ENCODE results near the gene GPRIN2.

GPRIN2 gene

DNA sequence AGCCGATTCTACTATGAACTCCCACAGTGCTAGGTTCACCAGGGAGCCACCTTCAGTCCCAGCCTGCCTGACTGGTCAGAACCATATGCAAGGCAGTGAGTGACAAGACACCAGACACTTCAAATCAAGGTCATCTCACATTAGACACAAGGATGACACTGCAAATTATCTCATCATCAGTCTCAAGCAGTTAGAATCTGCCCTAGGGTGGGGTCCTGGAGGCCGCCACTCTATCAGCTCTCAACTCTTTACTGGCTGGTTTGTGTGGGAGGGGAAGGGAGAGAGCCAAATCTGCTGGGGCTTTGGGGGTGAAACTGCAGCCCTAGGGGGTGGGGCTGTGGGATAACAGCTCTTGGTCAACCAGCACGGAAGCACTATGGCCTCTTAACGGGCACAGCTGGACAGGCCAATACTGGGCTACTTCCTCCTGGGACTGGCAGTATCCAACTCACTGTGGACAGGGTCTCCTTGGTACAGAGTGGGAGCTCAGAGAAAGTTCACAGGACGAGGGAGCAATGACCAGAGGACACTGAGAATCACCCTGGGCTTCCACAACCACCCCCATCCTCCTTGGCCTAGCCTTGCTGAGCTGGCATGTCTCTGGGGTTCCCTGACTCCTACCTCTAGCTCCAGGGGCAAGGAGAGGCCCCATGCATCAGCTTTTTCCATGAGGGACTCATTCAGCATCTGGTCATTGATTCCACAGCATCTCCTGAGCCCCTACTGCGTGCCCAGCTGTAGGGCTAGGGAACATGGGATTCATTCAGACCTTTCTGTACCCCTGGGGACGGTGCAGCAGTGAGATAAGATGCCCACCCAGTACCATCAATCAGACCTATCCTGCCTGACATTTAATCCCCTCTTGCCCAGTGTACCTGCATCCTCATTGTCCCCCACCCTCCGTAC is 5.4 kb downstream of the GPRIN2 start:
- FAIRE-seq = no peak

DNA sequence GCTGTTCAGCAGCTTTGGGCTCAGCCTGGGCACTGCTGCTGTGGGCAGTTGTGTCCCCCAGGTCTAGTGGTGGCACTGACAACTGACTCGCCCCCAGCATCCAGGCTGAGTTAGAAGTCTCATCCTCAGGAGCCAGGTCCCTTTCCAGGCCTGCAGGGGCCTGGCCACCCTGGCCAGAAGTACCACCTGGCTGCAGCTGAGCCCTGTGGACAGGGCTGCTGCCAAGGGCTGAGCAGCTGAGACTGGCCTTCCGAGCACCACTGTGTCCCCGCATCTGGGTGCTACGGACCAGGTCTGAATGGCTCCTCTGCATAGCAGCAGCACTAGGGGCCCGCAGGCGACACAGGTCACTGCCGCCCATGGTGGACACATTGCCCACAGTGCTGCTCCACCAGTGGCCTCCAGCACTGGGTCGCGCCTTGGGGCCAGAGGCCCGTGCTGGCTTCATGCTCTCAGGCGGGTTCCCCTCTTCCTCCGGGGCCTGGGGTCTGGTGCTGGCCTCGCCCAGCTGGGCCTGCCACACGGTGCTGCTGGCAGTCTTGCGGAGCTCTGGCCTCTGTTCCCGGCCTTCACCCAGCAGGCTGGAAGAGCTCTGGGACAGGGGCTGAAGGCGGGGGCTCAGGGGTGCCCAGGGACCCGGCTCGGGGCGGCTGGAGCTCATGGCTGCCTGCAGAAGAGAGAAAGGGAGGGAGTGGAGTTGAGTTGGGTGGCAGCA is 6.2 kb downstream of the GPRIN2 start:
- DNase-seq (ENCODE audit: extremely low spot score, insufficient read length, low read depth) (no peak), FAIRE-seq (no peak)

More for the DNA sequence above, 5.4 kb downstream of the GPRIN2 start:
- DNase-seq (ENCODE audit: extremely low spot score, insufficient read length, low read depth) = no peak

- FAIRE-seq = no peak
- DNase-seq (ENCODE audit: extremely low spot score, insufficient read length, low read depth) = no peak
Observed at GRCh38 chr10:46549171-46550075, 7.0 kb downstream of the GPRIN2 start.

GRCh38 chr10:46548498-46549090 is 7.9 kb downstream of the GPRIN2 start:
- DNase-seq (ENCODE audit: extremely low spot score, insufficient read length, low read depth) (no peak), FAIRE-seq (no peak)

DNA sequence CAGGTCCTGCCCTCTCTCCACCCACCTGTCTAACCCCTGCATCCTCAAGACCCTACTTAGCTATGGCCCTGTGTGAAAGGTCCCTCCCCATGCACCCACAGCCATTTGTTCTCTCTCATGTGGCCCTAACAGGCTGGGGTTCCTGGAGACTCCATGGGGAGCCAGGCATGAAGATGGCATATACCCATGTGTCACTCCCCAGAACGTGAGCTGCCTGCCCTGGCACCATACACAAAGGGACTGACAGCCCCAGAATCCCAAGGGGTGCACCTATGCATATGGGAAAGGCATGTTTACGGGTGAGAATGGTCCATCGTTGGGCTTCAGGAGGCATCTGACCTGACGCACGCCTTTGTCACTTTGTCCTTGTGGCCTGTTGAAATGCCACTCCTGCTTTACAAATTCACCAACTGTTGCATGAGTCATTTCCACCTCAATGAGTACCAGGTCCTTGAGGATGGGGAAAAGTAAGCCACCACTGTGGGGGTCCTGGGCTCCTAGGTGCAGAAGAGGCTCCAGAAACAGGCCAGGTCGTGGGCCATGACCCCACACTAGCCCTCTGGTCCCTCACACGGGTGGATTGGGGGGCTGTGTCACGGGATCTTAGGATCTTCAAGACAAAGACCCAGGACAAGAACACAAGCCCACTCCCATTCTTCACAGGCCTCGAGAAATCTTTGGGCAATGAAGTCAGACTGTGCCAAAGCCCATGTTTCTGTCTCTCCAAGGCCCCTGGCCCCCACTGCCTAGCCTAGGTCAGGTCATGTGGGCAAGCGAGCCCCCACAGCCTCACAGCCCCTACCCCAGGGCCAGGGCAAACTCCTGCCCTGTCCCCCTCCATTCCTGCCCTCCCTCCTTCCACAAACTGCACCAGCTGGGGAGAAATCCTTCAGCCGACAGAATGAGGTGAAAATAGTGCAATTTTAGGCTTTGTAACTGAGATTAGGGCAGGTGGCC is 8.6 kb downstream of the GPRIN2 start:
- no peak for DNase-seq (ENCODE audit: extremely low spot score, insufficient read length, low read depth)
- no peak for FAIRE-seq

GRCh38 chr10:46546591-46547540 is 9.6 kb downstream of the GPRIN2 start:
- FAIRE-seq = no peak

GRCh38 chr10:46545861-46546590 is 10.4 kb downstream of the GPRIN2 start:
- FAIRE-seq (no peak), DNase-seq (ENCODE audit: extremely low spot score, insufficient read length, low read depth) (no peak)

More at GRCh38 chr10:46546591-46547540, 9.6 kb downstream of the GPRIN2 start:
- no peak for DNase-seq (ENCODE audit: extremely low spot score, insufficient read length, low read depth)

DNA sequence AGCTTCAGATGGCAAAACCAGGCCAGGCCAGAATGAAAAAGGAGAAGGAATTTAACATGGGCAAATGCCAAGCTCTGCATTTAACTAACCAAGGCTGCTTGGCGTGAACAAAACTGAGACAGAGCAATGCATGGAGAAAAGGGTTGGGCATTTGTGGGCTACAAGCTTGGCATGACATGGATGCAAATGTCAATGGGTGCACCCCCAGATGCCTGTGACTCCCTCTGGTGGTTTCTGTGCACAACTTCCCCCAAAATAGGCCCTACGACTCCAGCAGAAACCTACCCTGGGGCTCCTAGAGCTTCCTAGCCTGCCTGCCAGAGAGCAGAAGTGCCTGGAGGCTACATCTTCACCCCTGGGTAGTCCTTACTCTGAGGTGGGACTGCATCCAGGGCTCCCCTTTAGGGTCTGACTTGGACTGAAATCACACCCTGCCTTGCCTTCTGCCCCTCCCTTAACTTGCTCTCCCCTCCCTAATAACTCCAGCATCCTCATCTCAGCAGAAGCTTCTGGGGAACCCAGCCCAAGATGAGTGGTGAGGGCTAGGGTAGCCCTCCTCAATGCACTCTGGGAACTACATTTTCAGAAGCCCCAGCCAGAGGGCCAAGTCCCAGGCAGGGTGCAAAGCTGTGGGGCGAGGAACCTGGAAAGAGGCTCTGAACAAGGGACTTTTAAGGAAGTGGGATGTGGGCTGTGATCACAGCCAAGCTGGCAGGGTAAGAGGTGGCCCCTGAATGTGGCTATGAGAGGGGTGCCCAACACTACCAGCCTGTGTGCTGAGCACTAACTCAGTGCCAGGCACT is 11.3 kb downstream of the GPRIN2 start:
- FAIRE-seq = no peak
- DNase-seq (ENCODE audit: extremely low spot score, insufficient read length, low read depth) = no peak

DNA sequence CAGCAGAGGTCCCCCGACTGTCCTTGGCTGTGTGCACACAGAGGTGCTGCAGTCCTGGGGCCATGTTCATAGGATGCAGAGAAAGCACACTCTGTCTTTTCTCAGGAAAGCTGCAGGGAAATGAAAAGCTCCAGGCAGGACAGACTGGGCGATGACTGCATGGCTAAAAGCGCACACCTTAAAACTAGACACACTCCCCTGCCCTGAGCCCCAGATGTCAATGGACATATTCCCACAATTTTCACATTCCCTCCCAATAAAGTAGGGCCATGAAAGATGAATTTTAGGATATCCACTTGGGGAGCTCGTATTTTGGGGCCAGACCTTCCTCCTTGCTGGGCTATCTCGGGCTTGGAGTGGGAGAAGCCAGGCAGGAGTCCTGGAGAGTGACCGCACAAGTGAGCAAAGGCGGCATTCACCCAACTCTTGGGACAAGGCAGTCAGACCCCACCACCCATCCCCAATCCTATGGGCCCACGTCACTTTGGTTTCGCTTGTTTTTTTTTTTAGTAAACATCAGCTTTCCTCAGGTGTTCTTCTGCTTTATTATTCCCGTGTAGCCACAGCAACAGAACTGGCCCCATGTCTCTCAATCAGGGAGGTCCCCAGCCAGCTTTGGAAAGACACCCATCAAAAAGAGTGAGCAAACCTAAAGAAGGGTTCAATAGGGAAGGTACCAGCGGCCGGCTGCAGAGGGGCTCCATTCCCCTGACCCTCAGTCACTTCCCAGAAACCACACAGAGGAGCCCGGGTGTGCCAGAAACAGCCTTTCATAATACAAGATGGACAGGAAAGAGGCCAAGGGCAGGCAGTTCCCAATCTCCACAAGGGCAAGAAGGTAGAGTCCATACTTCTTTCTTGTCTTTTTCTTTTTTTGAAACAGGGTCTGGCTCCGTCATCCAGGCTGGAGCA is 12.7 kb downstream of the GPRIN2 start:
- DNase-seq (ENCODE audit: extremely low spot score, insufficient read length, low read depth) (no peak), FAIRE-seq (no peak)

DNA sequence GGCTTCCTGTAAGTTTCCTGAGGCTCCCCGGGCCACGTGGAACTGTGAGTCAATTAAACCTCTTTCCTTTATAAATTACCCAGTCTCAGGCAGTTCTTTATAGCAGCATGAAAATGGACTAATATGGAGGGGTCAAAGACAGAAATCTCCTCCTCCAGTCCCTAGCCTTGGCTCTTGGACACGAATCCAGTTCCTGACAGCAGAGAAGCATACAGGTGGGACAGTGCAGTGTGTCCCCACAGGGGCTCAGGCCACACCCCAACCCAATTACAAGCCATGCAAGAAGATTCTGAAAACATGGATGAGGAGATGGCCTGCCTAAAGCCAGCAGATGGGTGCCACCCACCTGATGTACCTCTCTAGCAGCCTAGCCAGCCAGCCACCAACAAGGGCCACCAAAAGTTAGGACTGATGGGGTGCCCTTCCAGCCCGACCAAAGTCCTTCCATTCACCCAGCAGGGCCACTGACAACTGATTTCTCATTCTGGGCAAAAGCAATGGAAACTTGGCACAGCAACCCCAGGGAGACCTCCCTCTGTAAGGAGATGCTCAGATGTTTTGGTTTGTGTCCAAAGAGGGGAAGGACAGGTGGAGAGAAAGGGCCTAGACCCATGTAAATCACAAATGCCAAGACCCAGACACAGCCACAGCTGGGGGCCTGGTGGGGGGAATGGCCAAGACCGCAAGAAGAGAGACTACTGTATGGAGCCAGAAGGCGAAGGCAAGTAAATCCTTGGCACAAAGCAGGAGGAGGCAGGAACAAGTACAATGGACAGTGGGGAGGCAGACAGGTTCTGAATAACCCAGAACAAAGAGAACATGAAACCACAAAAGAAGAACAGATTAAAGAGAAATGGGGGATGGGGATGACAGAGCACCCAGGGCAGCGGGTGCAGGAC is 13.6 kb downstream of the GPRIN2 start:
- FAIRE-seq (no peak), DNase-seq (ENCODE audit: extremely low spot score, insufficient read length, low read depth) (no peak)

GRCh38 chr10:46541735-46542566 is 14.5 kb downstream of the GPRIN2 start:
- no peak for DNase-seq (ENCODE audit: extremely low spot score, insufficient read length, low read depth)
- no peak for FAIRE-seq

GRCh38 chr10:46541017-46541661 is 15.3 kb downstream of the GPRIN2 start:
- DNase-seq (ENCODE audit: extremely low spot score, insufficient read length, low read depth) (no peak), FAIRE-seq (no peak)
